Posterior vena cava (tissue), 2 donors: ENCODE measurements around the gene CYP4F3. TPM values are rescaled to one million over a fixed set of nuclear protein-coding genes. Genes with fewer than 3 reads are reported as not detected.
A peak's percentile ranks its signal among the peaks of the same experiment; 100 is the strongest.
"Not testable (repeated sequence)": the region's sequence is repeated elsewhere in the genome, so short reads cannot be mapped to it uniquely, and the experiment has no call there.

Experiments
- DNase-seq: peaks from one replicate; pipeline ENCODE4 v3.0.0-alpha.2; 2020; ENCODE audit warnings: low spot score
- intact Hi-C, 2 donors: fragments of 100-400 bp; cut with DNase I; formaldehyde crosslinking; loops; one replicate each; pipeline versions ENCODE4 v1.14.1 to v1.14.2; 2022 to 2023
- total RNA-seq, 2 donors: library from RNA; stranded (reverse); fragmentation: NEBNext Ultra II Directional; extraction: Animal tissue kit (Norgen Biotek cat#: 25700); gene quantifications; one replicate each; pipeline ENCODE4 v1.2.1, GENCODE V29; 2021
- donor health status: DM: yes; HTN: yes; CAD: no.
- donor health status: DM: yes; HTN: yes; CAD: no.

CYP4F3 gene
- total RNA-seq, 2 donors from 2014 or later = 0.29 to 0.79 TPM

GRCh38 chr19:15628236-15629002, 12.3 kb upstream of the CYP4F3 start:
- intact Hi-C loops = loop anchor here (10.0 kb wide), 2 partner anchors 236 to 556 kb away; partner anchors contain the start of gene FAM32A (in 1 of the 2)
- DNase-seq = no peak

GRCh38 chr19:15629003-15629880, 11.5 kb upstream of the CYP4F3 start:
- DNase-seq = peak; percentile 95
- intact Hi-C loops = loop anchor here (10.0 kb wide), 2 partner anchors 236 to 556 kb away; partner anchors contain the start of gene FAM32A (in 1 of the 2)

GRCh38 chr19:15631817-15632216, 8.9 kb upstream of the CYP4F3 start:
- no peak for DNase-seq
- intact Hi-C loops = loop anchor here (5.0 to 10.0 kb wide), 2 partner anchors 550 to 813 kb away; no protein-coding TSS in a partner anchor

GRCh38 chr19:15633082-15633835, 7.4 kb upstream of the CYP4F3 start:
- intact Hi-C loops = loop anchor here (5.0 to 10.0 kb wide), 2 partner anchors 549 to 812 kb away; no protein-coding TSS in a partner anchor
- no peak for DNase-seq

- intact Hi-C loops = loop anchor here (5.0 to 10.0 kb wide), 2 partner anchors 548 to 811 kb away; no protein-coding TSS in a partner anchor
Measured at GRCh38 chr19:15634105-15634504, 6.6 kb upstream of the CYP4F3 start.

GRCh38 chr19:15635016-15635805, 5.5 kb upstream of the CYP4F3 start:
- intact Hi-C loops = loop anchor here in 1 of 2 donors (10.0 kb wide), 1 partner anchor 810 kb away; no protein-coding TSS in a partner anchor
- DNase-seq = no peak

More at GRCh38 chr19:15634105-15634504, 6.6 kb upstream of the CYP4F3 start:
- no peak for DNase-seq

GRCh38 chr19:15636026-15636425, 4.7 kb upstream of the CYP4F3 start:
- DNase-seq = no peak
- intact Hi-C loops = loop anchor here in 1 of 2 donors (10.0 kb wide), 1 partner anchor 809 kb away; no protein-coding TSS in a partner anchor

GRCh38 chr19:15639596-15639995, 1.1 kb upstream of the CYP4F3 start:
- intact Hi-C loops = loop anchor here in 1 of 2 donors (10.0 kb wide), 1 partner anchor 805 kb away; no protein-coding TSS in a partner anchor
- DNase-seq = no peak

- intact Hi-C loops = no loop called here
- DNase-seq = no peak
Measured at GRCh38 chr19:15640904-15641597, 354 bp downstream of the CYP4F3 start.

GRCh38 chr19:15641901-15642491, 1.3 kb downstream of the CYP4F3 start:
- DNase-seq = no peak
- intact Hi-C loops = no loop called here

- intact Hi-C loops = no loop called here
- no peak for DNase-seq
Measured at GRCh38 chr19:15642807-15643206, 2.1 kb downstream of the CYP4F3 start.

- DNase-seq = no peak
- intact Hi-C loops = no loop called here
Measured at GRCh38 chr19:15643387-15643786, 2.7 kb downstream of the CYP4F3 start.

GRCh38 chr19:15644066-15644741, 3.5 kb downstream of the CYP4F3 start:
- intact Hi-C loops = no loop called here
- DNase-seq = no peak

GRCh38 chr19:15644816-15645215, 4.1 kb downstream of the CYP4F3 start:
- intact Hi-C loops = no loop called here

GRCh38 chr19:15649526-15649925, 8.8 kb downstream of the CYP4F3 start:
- intact Hi-C loops = no loop called here
- no peak for DNase-seq

More at GRCh38 chr19:15644816-15645215, 4.1 kb downstream of the CYP4F3 start:
- DNase-seq = no peak

- intact Hi-C loops, DNase-seq: not testable (repeated sequence)
Measured at GRCh38 chr19:15650123-15650522, 9.4 kb downstream of the CYP4F3 start.

- intact Hi-C loops = no loop called here
- DNase-seq = no peak
Measured at GRCh38 chr19:15651791-15652190, 11.1 kb downstream of the CYP4F3 start.
